Hepatocyte (in vitro differentiated cells): ENCODE measurements around the gene LGR4. TPM values are rescaled to one million over a fixed set of nuclear protein-coding genes. Genes with fewer than 3 reads are reported as not detected.

Experiments
- DNase-seq: peaks from one replicate; pipeline ENCODE4 v3.0.0-alpha.2; 2016; ENCODE audit warnings: low spot score
- H2AFZ ChIP-seq: fragments of 200-600 bp; sonication (generic); 2 replicates; pipeline ENCODE4 v1.6.0; 2016; ENCODE audit warnings: antibody characterized with exemption, mild to moderate bottlenecking
- H3K27ac ChIP-seq: fragments of 200-600 bp; sonication (generic); 2 replicates; pipeline ENCODE4 v1.5.1; 2016; ENCODE audit warnings: mild to moderate bottlenecking
- H3K27me3 ChIP-seq: fragments of 200-600 bp; sonication (generic); 2 replicates; pipeline ENCODE4 v1.6.1; 2016
- H3K36me3 ChIP-seq: fragments of 200-600 bp; sonication (generic); replicated peaks from 2 replicates; pipeline ENCODE4 v1.5.1; 2016; ENCODE audit warnings: low read depth; ENCODE audit not compliant: insufficient read depth
- H3K4me1 ChIP-seq: fragments of 200-600 bp; sonication (generic); 2 replicates; pipeline ENCODE4 v1.5.1; 2016; ENCODE audit warnings: mild to moderate bottlenecking, moderate library complexity; ENCODE audit not compliant: insufficient read depth
- H3K4me2 ChIP-seq: fragments of 200-600 bp; sonication (generic); 2 replicates; pipeline ENCODE4 v1.6.0; 2016
- H3K4me3 ChIP-seq: fragments of 200-600 bp; sonication (generic); 2 replicates; pipeline ENCODE4 v1.5.1; 2016; ENCODE audit warnings: mild to moderate bottlenecking
- H3K79me2 ChIP-seq: fragments of 200-600 bp; sonication (generic); 2 replicates; pipeline ENCODE4 v1.6.0; 2017; ENCODE audit warnings: mild to moderate bottlenecking
- H3K9me2 ChIP-seq: fragments of 200-600 bp; sonication (generic); replicated peaks from 2 replicates; pipeline ENCODE4 v1.6.0; 2017; ENCODE audit warnings: mild to moderate bottlenecking; ENCODE audit not compliant: insufficient read depth
- H3K9me3 ChIP-seq: fragments of 200-600 bp; sonication (generic); 2 replicates; pipeline ENCODE4 v1.5.1; 2016; ENCODE audit warnings: low read depth, mild to moderate bottlenecking
- H4K20me1 ChIP-seq: fragments of 200-600 bp; sonication (generic); 2 replicates; pipeline ENCODE4 v1.6.0; 2016; ENCODE audit warnings: mild to moderate bottlenecking; ENCODE audit not compliant: insufficient read depth, poor library complexity, severe bottlenecking
- CTCF ChIP-seq: fragments of 200-600 bp; sonication (generic); IDR thresholded peaks from 2 replicates; pipeline ENCODE4 v1.5.1; 2016; ENCODE audit warnings: antibody characterized with exemption, mild to moderate bottlenecking; ENCODE audit not compliant: poor library complexity
- EZH2 ChIP-seq: fragments of 200-600 bp; sonication (generic); IDR thresholded peaks from 2 replicates; pipeline ENCODE4 v1.6.1; 2016; ENCODE audit warnings: antibody characterized with exemption, mild to moderate bottlenecking, borderline replicate concordance
- EZH2phosphoT487 ChIP-seq: fragments of 200-600 bp; sonication (generic); IDR thresholded peaks from one replicate; pipeline ENCODE4 v1.6.1; 2018; ENCODE audit warnings: antibody characterized with exemption, mild to moderate bottlenecking, low read depth, moderate library complexity; ENCODE audit not compliant: unreplicated experiment, severe bottlenecking
- WGBS: methylation state at CpG from one replicate; pipeline ENCODE4 v1.1.6; 2016; ENCODE audit warnings: low lambda C conversion rate; ENCODE audit errors: missing lambda C conversion rate; 5-methylcytosine and 5-hydroxymethylcytosine counted together
- polyA plus RNA-seq: library from polyadenylated mRNA; unstranded; fragments of >200 nt; fragmentation: Nextera tagmentation; extraction: Ambion mirVana; gene quantifications from 2 replicates; pipeline ENCODE4 v1.2.1, GENCODE V29; 2016
- total RNA-seq: library from RNA; depleted of rRNA; stranded (reverse); fragments of >200 nt; gene quantifications from 2 replicates; pipeline ENCODE4 v1.2.3, GENCODE V29; 2014

LGR4 gene
- total and polyA plus RNA-seq, 2 experiments from 2014 or later, result 27.2 to 115 TPM

- Histone ChIP-seq H3K4me1 (peaks cover 8% of the 10 kb centered on the region), H3K36me3 (no peaks in the 10 kb centered on the region), H3K27ac (no peak overlapping the region), H3K79me2 (peaks cover 17% of the 10 kb centered on the region), H4K20me1 (no peaks in the 10 kb centered on the region), H3K9me3 (no peaks in the 10 kb centered on the region), H3K27me3 (no peaks in the 10 kb centered on the region), H2AFZ (no peak overlapping the region), H3K9me2 (no peaks in the 10 kb centered on the region), H3K4me3 (no peak overlapping the region), H3K4me2 (no peak overlapping the region)
- no peak for DNase-seq
- no peak for TF ChIP-seq EZH2phosphoT487
- TF ChIP-seq EZH2, result no peak
- TF ChIP-seq CTCF, result no peak
- 79% methylated on average over 1 of the region's 1 CpG for WGBS
Measured at GRCh38 chr11:27383645-27384044, 88.9 kb downstream of the LGR4 start.

- Histone ChIP-seq H3K9me2 (no peaks in the 10 kb centered on the region), H3K27ac (peak overlapping the region; percentile 11), H3K79me2 (peaks cover 7% of the 10 kb centered on the region), H3K27me3 (no peaks in the 10 kb centered on the region), H2AFZ (no peak overlapping the region), H3K4me1 (peaks cover under 1% of the 10 kb centered on the region), H4K20me1 (no peaks in the 10 kb centered on the region), H3K4me3 (no peak overlapping the region), H3K4me2 (no peak overlapping the region), H3K9me3 (no peaks in the 10 kb centered on the region), H3K36me3 (no peaks in the 10 kb centered on the region)
- TF ChIP-seq CTCF, result no peak
- TF ChIP-seq EZH2phosphoT487, result no peak
- TF ChIP-seq EZH2, result no peak
- WGBS, result 71% methylated on average over 5 of the region's 5 CpGs
- DNase-seq, result no peak
Measured at GRCh38 chr11:27381238-27381666, 91.3 kb downstream of the LGR4 start.

DNA sequence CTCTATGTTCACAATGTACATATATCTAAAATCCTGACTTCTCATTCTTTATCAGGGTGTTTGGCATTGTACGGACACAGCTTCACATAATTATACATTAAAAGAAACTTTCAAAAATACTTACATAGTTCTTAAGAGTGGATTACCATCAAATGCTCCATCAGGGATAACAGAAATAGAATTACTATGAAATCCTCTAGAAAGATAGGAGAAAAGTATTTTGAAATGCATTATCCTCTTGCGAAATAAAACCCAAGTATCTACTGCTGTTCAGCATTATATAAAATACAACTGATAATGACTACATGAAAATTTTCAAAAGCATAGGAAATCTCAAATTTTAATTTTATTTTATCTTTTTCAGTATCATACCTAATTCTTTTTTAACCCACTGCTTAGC, 91.8 kb downstream of the LGR4 start:
- H3K4me2 ChIP-seq, result no peak overlapping the region
- no peaks in the 10 kb centered on the region for H3K36me3 ChIP-seq
- no peak overlapping the region for H2AFZ ChIP-seq
- H3K27me3 ChIP-seq, result no peaks in the 10 kb centered on the region
- H3K9me2 ChIP-seq, result no peaks in the 10 kb centered on the region
- no peaks in the 10 kb centered on the region for H4K20me1 ChIP-seq
- no peak for DNase-seq
- H3K79me2 ChIP-seq, result peaks cover 7% of the 10 kb centered on the region
- no peaks in the 10 kb centered on the region for H3K4me1 ChIP-seq
- no peaks in the 10 kb centered on the region for H3K9me3 ChIP-seq
- no peak overlapping the region for H3K4me3 ChIP-seq
- WGBS, result 83% methylated on average over 2 of the region's 2 CpGs
- H3K27ac ChIP-seq, result no peak overlapping the region
- TF ChIP-seq EZH2phosphoT487, result no peak
- no peak for TF ChIP-seq EZH2
- TF ChIP-seq CTCF, result no peak

DNA sequence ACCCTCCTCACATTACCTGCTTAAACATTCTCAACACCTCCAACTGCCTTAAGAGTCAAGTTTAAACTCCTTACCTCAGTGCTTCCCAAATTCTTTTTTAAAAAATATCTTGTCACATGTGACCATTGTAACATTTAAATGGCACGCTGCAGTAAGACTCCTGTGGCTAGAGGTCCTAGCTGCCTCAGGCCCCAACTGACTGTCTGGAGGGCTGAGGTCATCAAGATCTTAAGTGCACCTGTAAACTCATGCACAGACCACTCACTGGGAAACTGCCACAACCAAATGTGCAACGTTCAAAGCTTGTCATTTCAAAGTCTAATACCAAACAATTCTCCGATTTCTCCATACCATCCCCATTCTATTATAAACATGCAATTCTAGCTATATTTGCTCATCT, 93.1 kb downstream of the LGR4 start:
- Histone ChIP-seq H3K4me1 (no peaks in the 10 kb centered on the region), H3K36me3 (no peaks in the 10 kb centered on the region)
- TF ChIP-seq CTCF (no peak), EZH2phosphoT487 (no peak), EZH2 (no peak)

More for the DNA sequence above, 93.1 kb downstream of the LGR4 start:
- Histone ChIP-seq H3K79me2 (peaks cover 2% of the 10 kb centered on the region), H4K20me1 (no peaks in the 10 kb centered on the region), H3K4me2 (no peak overlapping the region), H3K27me3 (no peaks in the 10 kb centered on the region), H2AFZ (no peak overlapping the region), H3K9me3 (no peaks in the 10 kb centered on the region), H3K9me2 (no peaks in the 10 kb centered on the region), H3K27ac (no peak overlapping the region), H3K4me3 (no peak overlapping the region)
- DNase-seq, result no peak
- 72% methylated on average over 3 of the region's 3 CpGs for WGBS
